GM21619 (cell line): ENCODE data around the gene DBI.

Experiments used
- ATAC-seq: cut with Tn5 transposase; IDR thresholded peaks from one replicate; pipeline ENCODE4 v1.9.1; 2021; ENCODE audit not compliant: unreplicated experiment

The DBI gene

GRCh38 chr2:119366649-119367471 lies at the start of gene DBI, which contains the start of gene C2orf76:
DBI (plus strand) TSS chr2:119366977; CDS start chr2:119367052, 75 bp downstream.
C2orf76 (minus strand) TSS chr2:119366834; CDS start chr2:119339959, 26,875 bp downstream.
- ATAC-seq = peak; percentile 94

- no peak for ATAC-seq
Measured at GRCh38 chr2:119317554-119317953, 49.2 kb upstream of the DBI start.

GRCh38 chr2:119319593-119319992 lies 47.2 kb upstream of the DBI start:
- no peak for ATAC-seq

GRCh38 chr2:119323459-119323858 lies 43.3 kb upstream of the DBI start:
- ATAC-seq = no peak

- ATAC-seq = no peak
Measured at GRCh38 chr2:119324685-119325270, 42.0 kb upstream of the DBI start.

- ATAC-seq = no peak
Measured at GRCh38 chr2:119326938-119327337, 39.8 kb upstream of the DBI start.

- ATAC-seq = no peak
Measured at GRCh38 chr2:119327431-119327830, 39.3 kb upstream of the DBI start.

GRCh38 chr2:119332953-119333352 lies 33.8 kb upstream of the DBI start:
- no peak for ATAC-seq

GRCh38 chr2:119333360-119333759 lies 33.4 kb upstream of the DBI start:
- ATAC-seq = no peak

- ATAC-seq = no peak
Measured at GRCh38 chr2:119333833-119334232, 32.9 kb upstream of the DBI start.

- no peak for ATAC-seq
Measured at GRCh38 chr2:119337749-119338148, 29.0 kb upstream of the DBI start.

- ATAC-seq = no peak
Measured at GRCh38 chr2:119338272-119338671, 28.5 kb upstream of the DBI start.

- peak; percentile 100 for ATAC-seq
Measured at GRCh38 chr2:119338826-119339561, 27.8 kb upstream of the DBI start.

- ATAC-seq = no peak
Measured at GRCh38 chr2:119339562-119339923, 27.2 kb upstream of the DBI start.

GRCh38 chr2:119341684-119342083 lies 25.1 kb upstream of the DBI start:
- ATAC-seq = no peak

- no peak for ATAC-seq
Measured at GRCh38 chr2:119349289-119349688, 17.5 kb upstream of the DBI start.

GRCh38 chr2:119350311-119350998 lies 16.3 kb upstream of the DBI start:
- ATAC-seq = no peak

- peak; percentile 95 for ATAC-seq
Measured at GRCh38 chr2:119352357-119352756, 14.4 kb upstream of the DBI start.

GRCh38 chr2:119354860-119355259 lies 11.9 kb upstream of the DBI start:
- no peak for ATAC-seq

GRCh38 chr2:119359774-119360173 lies 7.0 kb upstream of the DBI start:
- no peak for ATAC-seq

GRCh38 chr2:119360423-119360966 lies 6.3 kb upstream of the DBI start:
- no peak for ATAC-seq
